HuH-7 (cell line): ENCODE results near the gene PKD1.

Source experiments
- DNase-seq: peaks from one replicate; pipeline ENCODE4 v3.0.0; 2011; ENCODE audit warnings: low spot score

Gene PKD1

GRCh38 chr16:2170080-2170479 lies 34.4 kb upstream of the PKD1 start:
- no peak for DNase-seq

DNA sequence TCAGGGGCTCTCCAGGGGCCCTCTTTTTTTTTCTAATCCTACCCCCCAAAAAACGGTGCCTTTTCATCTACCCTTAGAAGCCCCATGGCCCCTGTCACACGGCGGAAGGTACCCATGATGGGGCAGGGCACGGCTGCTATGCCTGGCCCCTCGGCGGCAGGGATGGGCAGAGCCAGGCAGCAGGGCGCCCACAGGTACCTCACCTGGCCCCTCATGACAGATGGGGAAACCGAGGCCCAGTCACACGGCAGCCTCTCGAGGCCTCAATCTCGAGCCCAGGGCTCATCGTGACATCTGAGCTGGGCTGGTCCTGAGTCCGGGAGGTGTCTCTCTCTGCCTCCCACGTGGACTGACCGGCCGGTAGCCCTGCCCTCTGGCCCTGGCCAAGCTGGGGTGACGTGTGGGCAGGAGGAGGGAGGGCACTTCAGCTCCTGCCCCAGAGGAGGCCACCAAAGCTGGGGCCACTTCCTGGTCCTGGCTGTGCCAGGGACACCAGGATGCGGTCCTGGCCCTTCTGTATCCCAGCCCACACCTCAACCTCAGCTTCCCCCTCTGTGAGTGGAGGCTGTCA lies 31.5 kb upstream of the PKD1 start:
- no peak for DNase-seq

DNA sequence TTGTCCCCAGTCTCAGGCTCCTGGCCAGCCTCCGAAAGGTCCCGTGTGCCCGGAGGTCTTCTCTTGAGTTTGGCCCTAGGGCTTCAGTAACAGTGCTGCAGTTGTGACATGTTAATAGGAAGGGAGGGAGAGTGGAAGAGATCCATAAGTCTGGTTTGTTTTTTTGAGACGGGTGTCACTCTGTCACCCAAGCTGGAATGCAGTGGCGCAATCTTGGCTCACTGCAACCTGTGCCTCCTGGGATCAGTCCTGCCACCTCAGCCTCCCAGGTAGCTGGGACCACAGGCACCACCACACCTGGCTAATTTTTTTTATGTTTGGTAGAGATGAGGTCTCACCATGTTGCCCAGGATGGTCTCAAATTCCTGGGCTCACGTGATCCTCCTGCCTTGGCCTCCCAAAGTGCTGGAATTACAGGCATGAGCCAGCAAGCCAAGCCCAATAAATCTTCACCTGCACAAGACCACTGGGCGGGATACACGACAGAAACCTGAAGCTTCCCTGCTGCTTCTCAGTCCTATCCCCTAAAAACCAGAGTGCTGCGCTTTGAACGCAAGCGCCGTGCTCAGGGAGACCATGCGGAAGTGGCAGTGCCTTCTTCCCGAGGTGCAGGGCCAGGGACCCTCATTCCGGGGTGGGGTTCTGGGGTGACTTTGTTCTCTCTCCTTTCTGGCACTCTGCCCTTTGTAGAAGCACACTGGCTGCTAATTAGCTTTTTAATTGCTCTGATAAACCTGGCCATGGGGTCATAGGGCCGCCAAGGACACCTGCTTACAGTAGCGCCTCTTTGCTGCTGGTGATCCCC lies 30.8 kb upstream of the PKD1 start:
- no peak for DNase-seq

GRCh38 chr16:2165861-2166260 lies 30.2 kb upstream of the PKD1 start:
- no peak for DNase-seq

GRCh38 chr16:2163211-2163881 lies 27.6 kb upstream of the PKD1 start:
- no peak for DNase-seq

DNA sequence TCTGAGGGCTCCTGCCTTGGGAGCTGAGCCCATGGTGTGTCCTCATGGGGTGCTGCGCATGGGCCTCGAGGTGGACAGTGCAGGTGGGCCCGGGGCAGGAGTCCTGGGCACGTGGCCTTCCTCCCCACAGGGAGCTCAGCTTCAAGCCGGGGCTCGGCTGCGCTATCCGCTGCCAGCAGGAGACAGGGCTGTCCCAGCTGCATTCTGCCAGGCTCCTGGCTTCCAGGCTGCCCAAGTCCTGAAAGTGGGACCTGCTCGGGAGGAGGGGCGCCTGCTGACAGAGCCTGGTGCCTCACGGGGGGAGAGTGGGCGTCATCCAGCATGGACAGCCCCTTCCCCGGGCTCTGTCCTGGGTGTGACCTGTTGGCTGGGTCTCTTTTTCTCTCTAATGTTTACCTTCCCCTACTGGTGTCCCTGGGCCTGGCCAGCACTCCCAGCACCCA lies 27.0 kb upstream of the PKD1 start:
- no peak for DNase-seq

DNA sequence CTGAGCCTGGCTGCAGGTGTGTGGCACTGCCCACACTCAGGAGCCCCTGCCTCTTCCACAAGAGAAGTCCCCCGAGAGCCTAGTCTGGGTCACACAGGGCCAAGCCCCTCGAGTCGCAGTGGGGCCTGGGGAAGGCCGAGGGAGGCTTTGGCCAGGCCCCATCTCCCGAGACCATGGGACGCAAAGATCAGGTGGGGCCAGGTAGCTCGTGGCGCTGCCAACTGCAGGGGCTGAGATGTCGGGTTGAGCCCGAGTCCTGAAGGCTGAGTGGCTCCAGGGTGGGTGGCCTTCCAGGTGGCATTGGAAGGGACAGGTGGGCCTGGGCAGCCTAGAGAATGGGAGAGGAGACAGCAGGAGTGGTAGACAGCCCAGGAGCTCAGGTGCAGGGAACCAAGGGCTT lies 26.2 kb upstream of the PKD1 start:
- DNase-seq: no peak

- DNase-seq: no peak
These were observed 25.3 kb upstream of the PKD1 start for GRCh38 chr16:2160915-2161551.

DNA sequence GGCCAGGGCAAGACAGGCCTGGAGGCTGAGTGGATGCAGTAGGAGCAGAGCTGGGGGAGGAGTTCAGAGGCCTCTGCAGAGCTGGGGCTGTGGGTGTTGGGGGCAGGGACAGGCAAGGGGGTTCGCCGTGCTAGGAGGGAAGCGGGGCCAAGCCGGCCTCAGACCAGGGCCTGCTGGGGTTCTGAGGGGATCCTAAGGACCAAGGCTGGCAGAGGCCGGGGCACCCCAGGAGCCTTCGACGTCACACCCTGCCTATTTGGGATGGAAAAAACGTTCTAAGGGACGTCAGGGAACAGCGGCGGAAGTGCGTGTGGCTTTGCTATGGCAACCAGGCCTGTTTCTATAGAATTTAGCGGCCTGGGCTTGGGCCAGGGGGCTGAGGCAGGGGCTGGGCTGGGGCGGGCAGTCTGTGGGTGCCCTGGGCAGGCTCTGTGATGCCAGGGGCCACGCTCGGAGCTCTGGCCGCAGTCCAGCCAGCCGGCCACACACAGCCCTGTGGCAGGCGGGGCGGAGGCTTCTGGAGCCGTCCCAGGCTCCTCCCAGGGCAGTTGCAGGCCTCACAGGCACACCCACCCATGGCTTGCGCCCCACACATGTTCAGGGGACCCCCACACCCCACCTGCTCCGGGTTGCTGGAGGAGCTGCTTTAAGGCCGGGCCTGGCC lies 23.6 kb upstream of the PKD1 start:
- no peak for DNase-seq

- DNase-seq: no peak
These were observed 22.6 kb upstream of the PKD1 start for GRCh38 chr16:2158262-2158638.

DNA sequence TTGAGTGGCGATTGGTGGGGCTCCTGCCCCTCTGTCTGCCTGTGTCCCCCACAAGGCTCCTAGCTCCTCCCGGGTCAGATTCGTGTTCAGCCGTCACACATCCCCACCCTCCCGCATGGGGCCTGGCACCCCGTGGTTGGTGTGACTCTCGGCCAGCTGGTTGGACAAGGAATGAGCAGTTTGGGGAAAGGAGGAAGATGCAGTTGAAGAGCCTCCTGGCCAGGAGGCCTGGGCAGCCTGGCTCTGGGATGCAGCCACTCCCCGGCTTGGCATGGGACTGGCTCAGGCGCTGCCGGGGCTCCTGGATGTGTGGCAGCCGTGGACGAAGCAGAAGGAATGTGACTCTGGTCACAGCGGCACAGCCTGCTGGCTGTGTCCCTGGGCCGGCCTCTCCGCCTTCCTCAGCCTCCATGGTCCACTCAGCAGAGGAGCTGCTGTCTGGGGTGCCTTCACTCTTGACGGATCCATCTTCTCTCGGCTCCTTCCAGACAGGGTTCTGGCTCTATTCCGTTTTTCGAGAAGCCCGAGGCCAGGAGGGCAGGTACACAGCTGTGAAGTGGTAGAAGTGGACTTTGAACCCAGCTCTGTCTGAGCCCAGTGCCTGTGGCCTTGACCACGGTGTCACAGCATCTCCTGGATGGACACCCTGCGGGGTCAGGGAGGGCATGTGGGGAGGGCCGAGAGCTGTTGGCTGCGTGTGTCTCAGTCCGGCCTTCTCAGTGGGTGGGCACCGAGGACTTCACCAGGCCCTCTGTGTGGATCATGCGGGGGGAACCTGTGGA lies 22.0 kb upstream of the PKD1 start:
- peak; percentile 85 for DNase-seq

GRCh38 chr16:2156849-2157224 lies 21.1 kb upstream of the PKD1 start:
- no peak for DNase-seq

- DNase-seq: no peak
These were observed 20.5 kb upstream of the PKD1 start for GRCh38 chr16:2155977-2156848.

DNA sequence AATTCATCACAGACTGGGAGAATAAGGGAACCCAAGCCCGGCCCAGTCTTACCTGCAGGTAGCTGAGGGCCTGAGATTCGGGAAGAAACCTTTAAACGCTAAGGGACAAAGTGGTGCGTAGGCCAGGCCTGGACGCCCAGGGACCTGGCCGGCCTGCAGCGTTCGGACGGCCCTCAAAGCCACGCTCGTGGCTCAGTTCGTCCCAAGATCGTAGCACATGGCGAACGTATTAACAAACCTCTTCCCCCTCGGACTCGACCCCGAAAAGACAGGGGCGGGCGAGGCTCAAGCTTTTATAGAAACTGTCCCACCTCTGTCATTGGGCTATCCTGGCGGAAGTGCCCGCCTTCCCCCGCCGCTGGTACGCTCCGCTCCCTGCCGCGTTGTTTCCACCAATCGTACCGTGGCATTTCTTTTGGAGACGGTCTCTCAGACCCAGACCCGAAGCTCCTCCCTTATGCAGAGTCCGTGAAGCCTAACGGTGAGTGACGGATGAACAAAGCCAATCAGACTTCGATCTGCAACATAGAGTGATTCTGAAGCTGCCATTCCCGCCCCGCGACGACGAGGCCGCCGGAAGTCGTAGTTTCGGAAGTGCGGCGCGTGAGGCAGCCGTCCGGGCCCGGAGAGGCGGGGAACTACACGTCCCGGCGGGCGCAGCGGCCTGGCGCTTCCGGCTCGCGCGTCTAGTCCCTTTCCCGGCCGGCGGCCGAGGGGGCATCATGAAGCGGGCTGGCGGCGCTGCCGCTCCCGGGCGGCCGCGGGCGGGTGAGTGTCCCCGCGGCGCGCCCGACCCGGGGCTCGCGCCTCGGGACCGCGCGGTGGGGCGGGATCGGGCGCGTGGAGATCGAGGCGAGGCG lies 19.6 kb upstream of the PKD1 start, which contains the start of gene TRAF7:
TRAF7 (plus strand) TSS at position 692 of the 860 bp plus-strand sequence. CDS start 8,139 bp downstream, outside the sequence.
- DNase-seq: peak; percentile 98

DNA sequence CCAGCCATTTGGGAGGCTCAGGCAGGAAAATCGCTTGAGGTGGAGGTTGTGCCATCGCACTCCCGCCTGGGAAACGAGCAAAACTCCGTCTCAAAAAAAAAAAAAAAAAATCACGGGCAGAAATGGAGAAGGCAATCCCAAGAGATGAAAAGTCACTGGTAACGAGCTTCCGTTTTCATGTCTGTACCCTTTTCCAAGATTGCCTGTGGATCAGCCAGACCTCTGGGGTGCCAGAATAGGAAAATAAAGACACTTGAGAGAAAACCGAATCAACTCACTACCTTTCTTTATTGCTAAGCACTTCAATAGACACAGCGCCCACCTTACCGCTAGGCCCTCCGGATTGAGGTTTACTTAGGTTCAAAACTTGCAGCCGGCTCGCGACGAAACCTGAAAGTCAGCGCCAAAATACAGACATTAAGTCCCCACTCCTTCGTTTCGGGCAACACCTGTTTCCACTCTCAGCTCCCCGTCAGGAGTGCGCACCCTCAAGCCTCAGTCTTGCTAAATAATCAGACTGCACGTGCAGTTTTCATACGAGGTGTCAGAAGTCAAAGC lies 18.9 kb upstream of the PKD1 start:
- no peak for DNase-seq

- DNase-seq: no peak
These were observed 17.2 kb upstream of the PKD1 start for GRCh38 chr16:2152695-2153506.

DNA sequence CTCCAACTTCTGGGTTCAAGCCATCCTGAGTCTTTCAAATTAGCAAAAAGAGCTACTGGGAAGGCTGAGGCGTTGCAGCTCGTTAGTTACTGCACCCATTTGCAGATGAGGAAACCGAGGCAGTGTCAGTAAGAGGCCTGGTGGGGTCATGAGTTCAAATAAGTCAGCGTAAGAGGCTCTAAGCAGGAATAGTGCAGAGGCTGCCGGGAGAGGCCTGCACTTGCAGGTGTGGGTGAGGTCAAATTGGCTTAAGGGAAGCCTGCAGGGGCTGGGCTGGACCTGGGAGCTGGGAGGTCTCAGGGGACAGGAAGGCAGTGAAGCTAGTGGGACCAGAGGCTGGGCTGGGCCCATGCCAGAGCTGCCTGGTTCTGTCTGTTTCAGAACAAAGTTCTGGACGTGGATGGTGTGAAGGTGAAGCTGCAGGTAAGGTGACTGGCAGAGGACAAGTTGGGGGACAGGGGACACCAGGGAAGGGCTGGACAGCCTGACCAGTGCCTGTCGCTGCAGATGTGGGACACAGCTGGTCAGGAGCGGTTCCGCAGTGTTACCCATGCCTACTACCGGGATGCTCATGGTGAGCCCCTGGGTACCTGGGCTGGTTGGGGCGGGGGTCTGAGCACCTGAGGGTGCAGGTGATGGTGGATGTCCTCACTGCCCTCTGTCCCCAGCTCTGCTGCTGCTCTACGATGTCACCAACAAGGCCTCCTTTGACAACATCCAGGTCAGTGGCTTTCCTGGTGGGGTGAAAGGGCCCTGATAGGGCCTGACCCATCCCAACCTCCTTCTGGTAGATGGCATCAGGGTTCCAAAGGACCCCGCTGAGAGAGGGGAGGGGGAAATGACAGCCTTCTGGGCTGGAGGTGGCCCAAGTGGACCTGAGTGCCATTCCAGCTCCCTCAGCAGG lies 15.7 kb upstream of the PKD1 start:
- no peak for DNase-seq
